Parathyroid adenoma (tissue), 2 donors: ENCODE results near the gene CDHR1.

Experiments used
- H2AFZ ChIP-seq: fragments of 300-600 bp; sonication (generic); one replicate; pipeline ENCODE4 v1.7.0; 2017; ENCODE audit warnings: antibody characterized with exemption, mild to moderate bottlenecking
- H3K27ac ChIP-seq: fragments of 300-600 bp; sonication (generic); one replicate; pipeline ENCODE4 v1.7.0; 2017
- H3K27me3 ChIP-seq: fragments of 300-600 bp; sonication (generic); one replicate; pipeline ENCODE4 v1.7.0; 2017; ENCODE audit warnings: low read length; ENCODE audit not compliant: control insufficient read depth, insufficient read depth
- H3K36me3 ChIP-seq: fragments of 300-600 bp; sonication (generic); one replicate; pipeline ENCODE4 v1.7.0; 2017; ENCODE audit warnings: low read length; ENCODE audit not compliant: control insufficient read depth, insufficient read depth
- H3K4me1 ChIP-seq: fragments of 300-600 bp; sonication (generic); one replicate; pipeline ENCODE4 v1.7.0; 2017; ENCODE audit warnings: control low read depth
- H3K4me2 ChIP-seq: fragments of 300-600 bp; sonication (generic); one replicate; pipeline ENCODE4 v1.7.0; 2017; ENCODE audit warnings: low read length
- H3K4me3 ChIP-seq: fragments of 300-600 bp; sonication (generic); one replicate; pipeline ENCODE4 v1.7.0; 2017; ENCODE audit warnings: low read depth, low read length
- H3K79me2 ChIP-seq: fragments of 300-600 bp; sonication (generic); one replicate; pipeline ENCODE4 v1.7.0; 2017; ENCODE audit warnings: control low read depth
- H3K9ac ChIP-seq: fragments of 300-600 bp; sonication (generic); one replicate; pipeline ENCODE4 v1.7.0; 2017; ENCODE audit warnings: mild to moderate bottlenecking
- H3K9me3 ChIP-seq: fragments of 300-600 bp; sonication (generic); one replicate; pipeline ENCODE4 v1.7.0; 2017; ENCODE audit warnings: low read length; ENCODE audit not compliant: control insufficient read depth
- TF ChIP-seq, protein P1 (sequence below): fragments of 300-600 bp; sonication (generic); IDR thresholded peaks from one replicate; pipeline ENCODE4 v1.7.0; 2017; ENCODE audit warnings: antibody characterized with exemption, mild to moderate bottlenecking
- donor health status: primary hyperparathyroidism.

The CDHR1 gene

DNA sequence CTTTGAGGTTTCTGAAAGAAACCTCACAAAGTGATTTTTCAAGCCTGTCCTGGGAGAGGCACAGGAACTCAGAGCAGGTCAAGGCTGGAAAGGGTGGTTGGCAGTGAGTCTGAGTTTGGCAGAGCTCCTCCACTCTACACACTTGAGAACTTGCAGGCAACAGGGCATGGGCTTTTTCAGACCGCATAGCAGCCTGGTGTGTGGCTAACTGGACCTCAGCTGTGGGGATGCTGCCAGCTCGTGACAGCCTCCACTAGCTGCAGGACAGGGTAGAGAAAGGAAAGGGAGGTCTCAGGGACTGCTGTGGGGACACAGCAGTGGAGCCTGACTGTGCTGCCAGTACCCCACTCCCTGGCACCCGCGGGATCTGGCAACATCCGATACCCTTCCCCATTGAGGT is 2.6 kb downstream of the CDHR1 start:
- TF ChIP-seq, protein P1, sequence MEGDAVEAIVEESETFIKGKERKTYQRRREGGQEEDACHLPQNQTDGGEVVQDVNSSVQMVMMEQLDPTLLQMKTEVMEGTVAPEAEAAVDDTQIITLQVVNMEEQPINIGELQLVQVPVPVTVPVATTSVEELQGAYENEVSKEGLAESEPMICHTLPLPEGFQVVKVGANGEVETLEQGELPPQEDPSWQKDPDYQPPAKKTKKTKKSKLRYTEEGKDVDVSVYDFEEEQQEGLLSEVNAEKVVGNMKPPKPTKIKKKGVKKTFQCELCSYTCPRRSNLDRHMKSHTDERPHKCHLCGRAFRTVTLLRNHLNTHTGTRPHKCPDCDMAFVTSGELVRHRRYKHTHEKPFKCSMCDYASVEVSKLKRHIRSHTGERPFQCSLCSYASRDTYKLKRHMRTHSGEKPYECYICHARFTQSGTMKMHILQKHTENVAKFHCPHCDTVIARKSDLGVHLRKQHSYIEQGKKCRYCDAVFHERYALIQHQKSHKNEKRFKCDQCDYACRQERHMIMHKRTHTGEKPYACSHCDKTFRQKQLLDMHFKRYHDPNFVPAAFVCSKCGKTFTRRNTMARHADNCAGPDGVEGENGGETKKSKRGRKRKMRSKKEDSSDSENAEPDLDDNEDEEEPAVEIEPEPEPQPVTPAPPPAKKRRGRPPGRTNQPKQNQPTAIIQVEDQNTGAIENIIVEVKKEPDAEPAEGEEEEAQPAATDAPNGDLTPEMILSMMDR, result no peak
- H2AFZ ChIP-seq, result no peak overlapping the region
- H3K36me3 ChIP-seq, result no peaks in the 10 kb centered on the region
- no peak overlapping the region for H3K4me3 ChIP-seq
- peaks cover 5% of the 10 kb centered on the region for H3K4me1 ChIP-seq
- H3K9me3 ChIP-seq, result no peaks in the 10 kb centered on the region
- H3K27ac ChIP-seq, result no peak overlapping the region
- no peaks in the 10 kb centered on the region for H3K27me3 ChIP-seq
- no peaks in the 10 kb centered on the region for H3K79me2 ChIP-seq
- H3K4me2 ChIP-seq, result no peak overlapping the region
- H3K9ac ChIP-seq, result no peak overlapping the region

DNA sequence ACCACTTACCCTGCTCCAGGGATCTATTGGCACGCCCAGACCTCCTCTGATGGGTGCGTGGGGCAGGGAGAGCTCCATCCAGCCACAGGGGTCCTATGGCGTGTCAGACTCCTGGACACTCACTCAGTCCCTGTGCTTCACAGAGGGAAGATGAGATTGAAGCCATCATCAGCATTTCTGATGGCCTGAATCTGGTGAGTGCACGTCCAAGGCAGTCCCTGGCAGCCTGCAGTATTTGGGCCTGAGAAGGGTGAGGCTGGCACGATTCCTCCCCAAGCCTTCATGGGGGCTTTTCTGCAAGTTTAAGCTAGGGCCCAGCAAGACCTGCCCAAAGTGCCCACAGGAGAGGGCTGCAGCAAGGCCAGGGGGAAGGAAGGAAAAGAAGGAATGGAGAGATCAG is 3.3 kb downstream of the CDHR1 start:
- TF ChIP-seq, protein P1, result no peak
- Histone ChIP-seq H3K4me3 (no peak overlapping the region), H3K79me2 (no peaks in the 10 kb centered on the region), H3K27ac (no peak overlapping the region), H3K36me3 (no peaks in the 10 kb centered on the region), H3K9me3 (no peaks in the 10 kb centered on the region), H2AFZ (no peak overlapping the region), H3K9ac (no peak overlapping the region), H3K4me1 (peaks cover 5% of the 10 kb centered on the region), H3K4me2 (no peak overlapping the region), H3K27me3 (no peaks in the 10 kb centered on the region)

DNA sequence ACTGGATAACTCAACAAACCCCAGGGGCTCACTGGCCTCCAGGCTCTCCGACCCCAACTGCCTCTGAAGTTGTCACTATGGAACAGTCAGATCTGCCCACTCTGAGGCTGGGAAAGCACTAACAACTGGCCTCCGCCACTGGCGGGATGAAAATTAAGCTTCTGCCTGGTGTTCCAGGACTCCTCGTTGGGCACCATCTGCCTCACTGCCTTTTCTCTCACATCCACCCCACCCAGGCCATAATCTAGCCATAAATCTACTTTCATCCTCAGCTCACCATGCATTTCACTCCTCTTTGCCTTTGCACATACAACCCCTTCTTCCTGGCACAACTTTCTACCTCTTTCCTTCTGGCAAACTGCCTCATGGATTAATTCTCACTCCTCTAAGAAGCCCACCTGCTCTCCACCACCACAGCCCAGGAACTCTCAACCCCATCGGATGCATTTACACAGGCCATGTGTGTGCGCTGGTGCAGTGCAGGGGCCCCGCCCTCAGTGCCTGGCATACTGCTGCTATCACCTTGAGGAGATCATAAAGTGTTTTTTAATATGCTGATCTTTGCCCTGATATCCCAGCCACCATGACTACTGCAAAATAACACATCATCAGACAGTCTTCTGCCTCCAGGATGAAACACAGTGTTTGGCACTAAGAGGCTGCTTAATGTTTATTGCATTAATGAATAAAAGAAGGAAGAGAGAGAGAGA is 4.0 kb downstream of the CDHR1 start:
- no peak overlapping the region for H3K4me2 ChIP-seq
- no peaks in the 10 kb centered on the region for H3K9me3 ChIP-seq
- TF ChIP-seq, protein P1, result no peak
- no peak overlapping the region for H3K4me3 ChIP-seq
- no peak overlapping the region for H3K9ac ChIP-seq
- peaks cover 5% of the 10 kb centered on the region for H3K4me1 ChIP-seq
- H2AFZ ChIP-seq, result no peak overlapping the region
- no peaks in the 10 kb centered on the region for H3K36me3 ChIP-seq
- no peak overlapping the region for H3K27ac ChIP-seq
- no peaks in the 10 kb centered on the region for H3K27me3 ChIP-seq
- no peaks in the 10 kb centered on the region for H3K79me2 ChIP-seq

DNA sequence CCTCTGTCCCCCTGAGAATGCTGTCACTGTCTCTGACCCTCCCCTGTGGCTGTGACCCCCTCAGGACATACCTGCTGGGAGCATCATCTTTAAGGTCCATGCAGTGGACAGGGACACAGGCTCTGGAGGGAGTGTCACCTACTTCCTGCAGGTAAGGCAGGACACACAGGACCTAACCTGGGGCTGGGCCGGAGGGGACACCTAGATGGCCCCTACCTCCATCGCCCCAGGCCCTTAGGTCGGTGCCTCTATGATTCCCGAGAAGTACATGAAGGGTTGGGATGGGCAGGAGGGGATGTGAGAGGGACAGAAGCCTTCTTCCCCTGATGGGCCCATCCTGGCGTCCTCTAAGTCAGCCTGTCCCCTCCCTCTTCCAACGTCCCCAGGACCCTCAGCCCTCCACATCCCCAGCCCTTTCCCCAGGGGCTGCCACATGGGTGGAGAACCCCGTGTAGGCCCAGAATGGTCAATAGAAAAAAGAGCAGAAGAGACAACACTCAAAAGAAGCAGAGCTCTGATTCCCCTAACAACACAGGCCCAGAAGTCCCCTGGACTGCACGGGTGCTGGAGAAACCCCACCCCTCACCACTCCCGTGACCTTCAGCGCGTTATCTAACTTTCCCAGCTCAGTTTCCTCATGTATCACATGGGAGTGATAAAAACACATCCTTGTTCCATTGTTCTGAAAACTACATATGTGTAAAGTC is 6.4 kb downstream of the CDHR1 start:
- Histone ChIP-seq H3K4me1 (peaks cover 4% of the 10 kb centered on the region), H3K27ac (no peak overlapping the region), H3K9me3 (no peaks in the 10 kb centered on the region), H3K4me3 (no peak overlapping the region), H3K4me2 (no peak overlapping the region), H3K27me3 (no peaks in the 10 kb centered on the region), H3K9ac (no peak overlapping the region), H3K36me3 (no peaks in the 10 kb centered on the region), H3K79me2 (no peaks in the 10 kb centered on the region), H2AFZ (no peak overlapping the region)
- TF ChIP-seq, protein P1, result no peak
